ENCODE measurements around the gene SLC8A1. TPM values are rescaled to one million over a fixed set of nuclear protein-coding genes. Genes with fewer than 3 reads are reported as not detected.
A peak's percentile ranks its signal among the peaks of the same experiment; 100 is the strongest.

SLC8A1 gene
- total RNA-seq, 1 donor from 2014 or later: 34.8 TPM

DNA sequence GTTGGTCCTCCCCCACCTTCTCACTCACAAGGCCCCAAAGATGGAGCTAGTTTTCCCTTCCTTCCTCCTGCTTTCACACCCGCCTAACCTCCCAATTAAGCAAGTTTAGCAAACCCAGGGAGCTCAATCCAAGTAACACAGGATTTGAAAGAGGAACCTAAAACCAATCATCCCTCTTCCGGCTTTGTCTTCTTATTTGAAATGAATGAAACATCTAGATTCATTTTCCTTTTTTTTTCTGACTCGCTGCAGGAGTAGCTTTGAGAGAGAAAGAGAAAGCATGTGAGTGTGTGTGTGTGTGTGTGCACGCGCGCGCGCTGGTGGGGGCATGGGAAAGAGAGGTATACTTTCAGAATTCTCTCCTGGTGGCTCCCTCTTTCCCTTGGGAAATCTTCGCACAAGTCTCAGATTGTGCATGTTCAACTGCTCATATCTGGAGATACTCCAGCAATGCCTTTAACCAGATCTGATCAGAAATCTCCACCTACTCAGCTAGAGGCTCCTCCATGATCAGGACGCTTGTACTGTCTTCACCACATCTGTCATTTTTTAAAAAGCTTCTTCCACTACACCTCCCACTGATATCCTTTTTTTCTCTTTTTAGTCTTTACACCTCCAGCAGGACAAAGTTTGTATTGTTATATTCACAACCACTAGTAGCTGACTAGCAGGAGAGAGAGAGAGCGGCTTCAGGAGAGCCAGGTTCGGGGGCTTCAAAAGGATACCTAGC lies 1.7 kb downstream of the SLC8A1 start:
- peaks cover 2% of the 10 kb centered on the region for H3K36me3 Mint-ChIP-seq (ENCODE audit: low read depth, unreplicated experiment)
- H3K36me3 ChIP-seq (ENCODE audit: insufficient read depth, low read length): no peaks in the 10 kb centered on the region
- no peaks in the 10 kb centered on the region for H3K27me3 ChIP-seq (ENCODE audit: insufficient read depth, low read length)
- H3K4me3 ChIP-seq (ENCODE audit: insufficient read depth, low read depth, low read length): peak overlapping the region; percentile 84
- peak overlapping the region; percentile 4 for H3K27ac Mint-ChIP-seq (ENCODE audit: unreplicated experiment)
- no peaks in the 10 kb centered on the region for H4K20me1 ChIP-seq (ENCODE audit: insufficient read depth, low read length)
- peak overlapping the region; percentile 99 for H3K4me3 Mint-ChIP-seq (ENCODE audit: unreplicated experiment)
- H3K4me1 Mint-ChIP-seq (ENCODE audit: low read depth, unreplicated experiment): peaks cover 22% of the 10 kb centered on the region
- peak overlapping the region; percentile 84 for H3K9ac ChIP-seq (ENCODE audit: low read length)
- peaks cover 2% of the 10 kb centered on the region for H3K27me3 Mint-ChIP-seq (ENCODE audit: low read depth, unreplicated experiment)
- no peak for FAIRE-seq
- H3K27ac ChIP-seq (ENCODE audit: low read depth, low read length): peak overlapping the region; percentile 63
- TF ChIP-seq, protein P1, sequence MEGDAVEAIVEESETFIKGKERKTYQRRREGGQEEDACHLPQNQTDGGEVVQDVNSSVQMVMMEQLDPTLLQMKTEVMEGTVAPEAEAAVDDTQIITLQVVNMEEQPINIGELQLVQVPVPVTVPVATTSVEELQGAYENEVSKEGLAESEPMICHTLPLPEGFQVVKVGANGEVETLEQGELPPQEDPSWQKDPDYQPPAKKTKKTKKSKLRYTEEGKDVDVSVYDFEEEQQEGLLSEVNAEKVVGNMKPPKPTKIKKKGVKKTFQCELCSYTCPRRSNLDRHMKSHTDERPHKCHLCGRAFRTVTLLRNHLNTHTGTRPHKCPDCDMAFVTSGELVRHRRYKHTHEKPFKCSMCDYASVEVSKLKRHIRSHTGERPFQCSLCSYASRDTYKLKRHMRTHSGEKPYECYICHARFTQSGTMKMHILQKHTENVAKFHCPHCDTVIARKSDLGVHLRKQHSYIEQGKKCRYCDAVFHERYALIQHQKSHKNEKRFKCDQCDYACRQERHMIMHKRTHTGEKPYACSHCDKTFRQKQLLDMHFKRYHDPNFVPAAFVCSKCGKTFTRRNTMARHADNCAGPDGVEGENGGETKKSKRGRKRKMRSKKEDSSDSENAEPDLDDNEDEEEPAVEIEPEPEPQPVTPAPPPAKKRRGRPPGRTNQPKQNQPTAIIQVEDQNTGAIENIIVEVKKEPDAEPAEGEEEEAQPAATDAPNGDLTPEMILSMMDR (IDR thresholded peaks at IDR 0.05; ENCODE audit: insufficient read depth, low read depth, low read length): peak; percentile 6
- no peak for TF ChIP-seq EZH2 (IDR thresholded peaks at IDR 0.05; ENCODE audit: insufficient read depth, low read length)
- peak; percentile 56 for DNase-seq (ENCODE audit: low read depth)
- no peaks in the 10 kb centered on the region for H3K4me1 ChIP-seq (ENCODE audit: insufficient read depth, low read length)
- no peaks in the 10 kb centered on the region for H3K9me3 ChIP-seq (ENCODE audit: insufficient read depth, low read depth, low read length)
- peak overlapping the region; percentile 98 for H3K4me2 ChIP-seq (ENCODE audit: low read length)
- H3K79me2 ChIP-seq (ENCODE audit: insufficient read depth, low read length): peaks cover 11% of the 10 kb centered on the region
- H2AFZ ChIP-seq (ENCODE audit: low read depth, low read length): peak overlapping the region; percentile 77
- no peaks in the 10 kb centered on the region for H3K9me3 Mint-ChIP-seq (ENCODE audit: unreplicated experiment)

DNA sequence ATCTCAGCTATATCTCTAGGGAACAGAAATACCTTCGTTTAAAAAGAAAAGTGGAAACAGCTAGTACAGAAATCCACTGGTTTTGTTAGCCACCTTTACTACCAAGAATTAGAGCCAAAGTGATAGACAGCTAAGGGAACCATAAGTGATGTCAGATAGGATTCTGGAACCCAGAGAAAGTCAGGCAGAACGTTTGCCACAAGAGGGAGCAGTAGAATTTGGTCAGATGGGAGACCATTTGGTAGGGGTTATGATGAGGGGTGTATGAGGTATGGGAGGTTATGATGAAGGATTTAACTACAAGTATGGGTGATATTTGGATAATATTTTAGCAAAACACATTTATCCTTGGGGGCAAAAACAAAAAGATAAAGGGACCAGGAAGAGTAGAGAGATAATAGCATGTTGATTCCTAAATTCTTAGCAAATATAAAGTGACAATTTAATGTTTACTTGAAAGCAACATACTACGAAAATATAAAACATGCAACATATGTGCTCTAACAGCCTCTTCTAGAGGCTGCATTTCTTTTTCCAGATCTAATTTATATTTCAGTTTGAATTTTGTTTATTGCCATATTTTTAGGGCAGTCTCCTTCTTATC lies 3.3 kb downstream of the SLC8A1 start:
- peak; percentile 39 for FAIRE-seq
- Mint-ChIP-seq H3K9me3 (ENCODE audit: unreplicated experiment) (no peaks in the 10 kb centered on the region), H3K4me3 (ENCODE audit: unreplicated experiment) (no peak overlapping the region), H3K27me3 (ENCODE audit: low read depth, unreplicated experiment) (peaks cover 2% of the 10 kb centered on the region), H3K4me1 (ENCODE audit: low read depth, unreplicated experiment) (peaks cover 29% of the 10 kb centered on the region), H3K36me3 (ENCODE audit: low read depth, unreplicated experiment) (peaks cover 2% of the 10 kb centered on the region), H3K27ac (ENCODE audit: unreplicated experiment) (no peak overlapping the region)
- H3K4me1 ChIP-seq (ENCODE audit: insufficient read depth, low read length): no peaks in the 10 kb centered on the region
- H3K79me2 ChIP-seq (ENCODE audit: insufficient read depth, low read length): peaks cover 11% of the 10 kb centered on the region
- TF ChIP-seq EZH2 (IDR thresholded peaks at IDR 0.05; ENCODE audit: insufficient read depth, low read length): no peak
- TF ChIP-seq, protein P1 (IDR thresholded peaks at IDR 0.05; ENCODE audit: insufficient read depth, low read depth, low read length): peak; percentile 60
- DNase-seq (ENCODE audit: low read depth): peak; percentile 27
- H3K27me3 ChIP-seq (ENCODE audit: insufficient read depth, low read length): no peaks in the 10 kb centered on the region
- no peak overlapping the region for H3K4me3 ChIP-seq (ENCODE audit: insufficient read depth, low read depth, low read length)
- H2AFZ ChIP-seq (ENCODE audit: low read depth, low read length): no peak overlapping the region
- H3K27ac ChIP-seq (ENCODE audit: low read depth, low read length): no peak overlapping the region
- H3K9me3 ChIP-seq (ENCODE audit: insufficient read depth, low read depth, low read length): no peaks in the 10 kb centered on the region
- H3K9ac ChIP-seq (ENCODE audit: low read length): no peak overlapping the region
- no peaks in the 10 kb centered on the region for H4K20me1 ChIP-seq (ENCODE audit: insufficient read depth, low read length)
- H3K36me3 ChIP-seq (ENCODE audit: insufficient read depth, low read length): no peaks in the 10 kb centered on the region
- H3K4me2 ChIP-seq (ENCODE audit: low read length): no peak overlapping the region

DNA sequence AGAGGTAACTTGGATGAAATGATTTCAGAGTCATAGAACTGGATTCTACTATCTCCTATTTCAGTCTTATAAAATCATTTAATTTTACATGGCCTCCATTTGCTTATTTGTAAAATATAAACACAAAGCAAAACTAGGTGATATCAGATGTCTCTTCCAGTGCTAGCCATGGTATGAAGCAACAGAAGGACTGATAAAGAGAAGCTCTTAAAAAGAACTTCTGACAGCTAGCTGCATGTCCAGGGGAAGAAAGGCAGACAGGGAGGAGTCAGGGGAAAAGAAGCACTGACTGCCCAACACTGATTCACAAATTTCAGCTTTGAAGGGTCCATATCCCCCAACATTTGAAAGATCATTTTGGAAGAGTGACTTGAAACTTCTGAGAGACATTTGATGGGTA lies 6.4 kb downstream of the SLC8A1 start:
- DNase-seq (ENCODE audit: low read depth) (no peak), FAIRE-seq (no peak)
- no peak overlapping the region for H3K4me3 ChIP-seq (ENCODE audit: insufficient read depth, low read depth, low read length)
- no peak for TF ChIP-seq EZH2 (IDR thresholded peaks at IDR 0.05; ENCODE audit: insufficient read depth, low read length)
- TF ChIP-seq, protein P1 (IDR thresholded peaks at IDR 0.05; ENCODE audit: insufficient read depth, low read depth, low read length): no peak
- no peaks in the 10 kb centered on the region for H3K36me3 ChIP-seq (ENCODE audit: insufficient read depth, low read length)
- H3K4me3 Mint-ChIP-seq (ENCODE audit: unreplicated experiment): peak overlapping the region; percentile 20
- H3K4me2 ChIP-seq (ENCODE audit: low read length): no peak overlapping the region
- H3K27ac ChIP-seq (ENCODE audit: low read depth, low read length): no peak overlapping the region
- H3K9ac ChIP-seq (ENCODE audit: low read length): no peak overlapping the region
- H3K4me1 Mint-ChIP-seq (ENCODE audit: low read depth, unreplicated experiment): peaks cover 38% of the 10 kb centered on the region
- no peaks in the 10 kb centered on the region for H3K4me1 ChIP-seq (ENCODE audit: insufficient read depth, low read length)
- H3K27me3 Mint-ChIP-seq (ENCODE audit: low read depth, unreplicated experiment): no peaks in the 10 kb centered on the region
- H3K9me3 Mint-ChIP-seq (ENCODE audit: unreplicated experiment): peaks cover 2% of the 10 kb centered on the region
- H3K79me2 ChIP-seq (ENCODE audit: insufficient read depth, low read length): peaks cover 11% of the 10 kb centered on the region
- peaks cover 2% of the 10 kb centered on the region for H3K36me3 Mint-ChIP-seq (ENCODE audit: low read depth, unreplicated experiment)
- H3K27me3 ChIP-seq (ENCODE audit: insufficient read depth, low read length): no peaks in the 10 kb centered on the region
- H3K27ac Mint-ChIP-seq (ENCODE audit: unreplicated experiment): no peak overlapping the region
- H4K20me1 ChIP-seq (ENCODE audit: insufficient read depth, low read length): no peaks in the 10 kb centered on the region
- no peak overlapping the region for H2AFZ ChIP-seq (ENCODE audit: low read depth, low read length)
- H3K9me3 ChIP-seq (ENCODE audit: insufficient read depth, low read depth, low read length): no peaks in the 10 kb centered on the region

Data from astrocyte (in vitro differentiated cells and primary cell).